Keratinocyte (primary cell): ENCODE results near the gene GPRIN1.

Experiments used
- CTCF ChIP-seq, 3 experiments: IDR thresholded peaks in 1 of 3; conservative IDR thresholded peaks in 1 of 3; optimal IDR thresholded peaks in 1 of 3; 2 replicates in 2 of 3; 3 replicates in 1 of 3; pipeline versions ENCODE3 to v1.5.1; 2011; ENCODE audit warnings: low read length in 3 of 3, mild to moderate bottlenecking in 3 of 3, moderate library complexity in 2 of 3, control low read depth in 1 of 3, inconsistent platforms in 1 of 3; ENCODE audit not compliant: insufficient read depth in 2 of 3; ENCODE audit errors: extremely low read depth in 1 of 3
- EZH2 ChIP-seq: IDR thresholded peaks from one replicate; pipeline ENCODE4 v1.6.1; 2012; ENCODE audit warnings: inconsistent platforms, mild to moderate bottlenecking, low read length, moderate library complexity

DNA sequence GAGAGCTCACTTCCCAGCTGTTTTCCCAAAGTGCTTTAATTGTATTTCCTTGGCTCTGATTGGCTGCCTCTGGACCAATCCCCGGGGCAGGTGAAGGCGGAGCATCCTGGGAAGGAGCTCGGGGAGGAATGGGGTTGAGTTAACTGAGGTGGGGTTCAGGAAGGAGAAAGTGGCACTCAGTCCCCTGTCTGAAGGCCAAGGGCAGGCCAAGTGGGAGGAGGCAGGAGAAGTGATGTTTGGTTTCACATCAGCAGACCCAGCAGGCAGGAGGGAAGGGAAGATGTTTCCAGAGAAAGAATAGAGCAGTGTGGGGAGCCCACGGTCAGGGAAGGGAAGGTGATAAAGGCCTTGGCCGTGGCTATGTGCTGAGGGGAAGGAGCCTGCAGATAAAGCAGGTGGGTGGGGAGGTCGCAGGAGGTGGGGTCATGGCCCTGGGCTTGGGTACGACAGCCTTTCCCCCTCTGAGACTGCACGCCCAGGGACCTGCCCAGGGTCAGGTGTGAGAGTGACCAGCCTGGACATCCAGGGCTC, 40.5 kb upstream of the GPRIN1 start:
- TF ChIP-seq CTCF (optimal IDR thresholded peaks at IDR 0.05 in 1 of 3, IDR thresholded peaks at IDR 0.05 in 1 of 3, conservative IDR thresholded peaks at IDR 0.05 in 1 of 3; ENCODE audit: extremely low read depth in 1 of 3, insufficient read depth in 2 of 3, low read length in 3 of 3) (no peak), EZH2 (no peak)
